ENCODE data around the gene SUMF1. TPM values are rescaled to one million over a fixed set of nuclear protein-coding genes. Genes with fewer than 3 reads are reported as not detected.

Gene SUMF1
- polyA plus RNA-seq, 1 donor (not counting 4 experiments of a cell fraction or from before 2014, with no cell fraction given): 36.1 TPM

GRCh38 chr3:4407941-4408340, 59.1 kb downstream of the SUMF1 start:
- Histone ChIP-seq H3K4me1 (ENCODE audit: control insufficient read depth, extremely low read depth, insufficient read depth, low read length) (peaks cover 4% of the 10 kb centered on the region), H3K79me2 (ENCODE audit: control insufficient read depth, insufficient read depth, low read length) (no peaks in the 10 kb centered on the region), H3K9me3 (ENCODE audit: control insufficient read depth, low read depth, low read length) (no peaks in the 10 kb centered on the region), H3K4me3 (ENCODE audit: control insufficient read depth in 2 of 3, extremely low read depth in 1 of 3, insufficient read depth in 2 of 3, low read depth in 1 of 3, low read length in 3 of 3) (no peak overlapping the region), H3K27me3 (ENCODE audit: control insufficient read depth, extremely low read depth, insufficient read depth, low read length) (no peaks in the 10 kb centered on the region), H2AFZ (ENCODE audit: control insufficient read depth, low read length) (no peak overlapping the region), H3K27ac (ENCODE audit: control insufficient read depth, insufficient read depth, low read length) (no peak overlapping the region), H3K9ac (ENCODE audit: control insufficient read depth, extremely low read depth, insufficient read depth, low read length) (no peak overlapping the region), H4K20me1 (ENCODE audit: control insufficient read depth, extremely low read depth, insufficient read depth, low read length) (no peaks in the 10 kb centered on the region), H3K36me3 (ENCODE audit: control insufficient read depth in 2 of 2, extremely low read depth in 1 of 2, insufficient read depth in 2 of 2, low read length in 2 of 2) (peaks cover 0 to 4% of the 10 kb centered on the region in 2 experiments), H3K9me1 (ENCODE audit: control insufficient read depth, extremely low read depth, insufficient read depth, low read length) (no peaks in the 10 kb centered on the region), H3K4me2 (ENCODE audit: control insufficient read depth, extremely low read depth, insufficient read depth, low read depth, low read length) (no peak overlapping the region)
- DNase-seq (ENCODE audit: low read depth, low spot score) (no peak), FAIRE-seq (no peak)
- dilution Hi-C loops (cut with MboI; ENCODE audit: extremely low pct_ligation_motif_present, low sequenced_read_pairs): no loop called here
- TF ChIP-seq CTCF (optimal IDR thresholded peaks at IDR 0.05 in 1 of 3, IDR thresholded peaks at IDR 0.05 in 1 of 3, conservative IDR thresholded peaks at IDR 0.05 in 1 of 3; ENCODE audit: extremely low read depth in 1 of 3, insufficient read depth in 2 of 3, low read length in 3 of 3) (no peak), EZH2 (IDR thresholded peaks at IDR 0.05; ENCODE audit: low read length) (no peak)

GRCh38 chr3:4406746-4407568, 60.1 kb downstream of the SUMF1 start:
- H3K9me1 ChIP-seq (ENCODE audit: control insufficient read depth, extremely low read depth, insufficient read depth, low read length): no peaks in the 10 kb centered on the region
- no peak overlapping the region for H3K4me3 ChIP-seq (ENCODE audit: control insufficient read depth in 2 of 3, extremely low read depth in 1 of 3, insufficient read depth in 2 of 3, low read depth in 1 of 3, low read length in 3 of 3)
- H2AFZ ChIP-seq (ENCODE audit: control insufficient read depth, low read length): no peak overlapping the region
- H4K20me1 ChIP-seq (ENCODE audit: control insufficient read depth, extremely low read depth, insufficient read depth, low read length): no peaks in the 10 kb centered on the region
- H3K79me2 ChIP-seq (ENCODE audit: control insufficient read depth, insufficient read depth, low read length): no peaks in the 10 kb centered on the region
- DNase-seq (ENCODE audit: low read depth, low spot score) (no peak), FAIRE-seq (no peak)
- H3K36me3 ChIP-seq (ENCODE audit: control insufficient read depth in 2 of 2, extremely low read depth in 1 of 2, insufficient read depth in 2 of 2, low read length in 2 of 2): peaks cover 0 to 5% of the 10 kb centered on the region in 2 experiments
- no peak overlapping the region for H3K27ac ChIP-seq (ENCODE audit: control insufficient read depth, insufficient read depth, low read length)
- H3K4me2 ChIP-seq (ENCODE audit: control insufficient read depth, extremely low read depth, insufficient read depth, low read depth, low read length): no peak overlapping the region
- no peaks in the 10 kb centered on the region for H3K9me3 ChIP-seq (ENCODE audit: control insufficient read depth, low read depth, low read length)
- no peak overlapping the region for H3K9ac ChIP-seq (ENCODE audit: control insufficient read depth, extremely low read depth, insufficient read depth, low read length)
- peaks cover 4% of the 10 kb centered on the region for H3K4me1 ChIP-seq (ENCODE audit: control insufficient read depth, extremely low read depth, insufficient read depth, low read length)
- TF ChIP-seq EZH2 (IDR thresholded peaks at IDR 0.05; ENCODE audit: low read length) (no peak), CTCF (optimal IDR thresholded peaks at IDR 0.05 in 1 of 3, IDR thresholded peaks at IDR 0.05 in 1 of 3, conservative IDR thresholded peaks at IDR 0.05 in 1 of 3; ENCODE audit: extremely low read depth in 1 of 3, insufficient read depth in 2 of 3, low read length in 3 of 3) (no peak)
- H3K27me3 ChIP-seq (ENCODE audit: control insufficient read depth, extremely low read depth, insufficient read depth, low read length): no peaks in the 10 kb centered on the region
- dilution Hi-C loops (cut with MboI; ENCODE audit: extremely low pct_ligation_motif_present, low sequenced_read_pairs): no loop called here

Measured in keratinocyte (primary cell).